HL-60/S4 treated with retinoic acid at 250 ng/mL for 4 days and 3 days (cell line): ENCODE data around the gene UBE2H.
"Not testable (repeated sequence)": the region's sequence is repeated elsewhere in the genome, so short reads cannot be mapped to it uniquely, and the experiment has no call there.

Experiments used
- in situ Hi-C: fragments of 300-500 bp; cut with MboI; formaldehyde crosslinking; loops from 2 replicates; pipeline ENCODE4 v1.7.0; 2022; ENCODE audit warnings: low sequenced_read_pairs

Gene UBE2H

GRCh38 chr7:129952653-129953560, at the start of gene UBE2H:
UBE2H (minus strand) TSS chr7:129952960; CDS start chr7:129952555, 405 bp downstream.
- in situ Hi-C loops = no loop called here

DNA sequence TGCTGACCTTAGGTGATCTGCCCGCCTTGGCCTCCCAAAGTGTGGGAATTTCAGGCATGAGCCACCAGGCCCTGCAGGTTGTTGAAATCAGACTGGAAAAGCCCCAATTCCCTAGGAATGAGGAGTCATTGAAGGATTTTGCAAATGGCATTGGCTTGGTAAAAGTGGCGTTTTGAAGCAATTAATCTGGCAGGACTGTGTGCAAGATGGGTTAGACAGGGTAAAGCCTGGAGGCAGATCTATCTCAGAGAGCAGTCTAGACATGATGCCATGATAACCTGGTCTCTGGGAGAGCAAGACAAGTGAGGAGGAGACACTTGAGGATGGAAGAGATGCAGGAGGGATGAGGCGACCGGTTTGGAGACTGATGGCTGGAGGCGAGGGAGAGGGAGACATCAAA, 45.7 kb upstream of the UBE2H start:
- in situ Hi-C loops = no loop called here

GRCh38 chr7:129997285-129997684, 44.5 kb upstream of the UBE2H start:
- in situ Hi-C loops = no loop called here

GRCh38 chr7:129993275-129993674, 40.5 kb upstream of the UBE2H start:
- in situ Hi-C loops = no loop called here

GRCh38 chr7:129990403-129991192, 37.8 kb upstream of the UBE2H start:
- in situ Hi-C loops = no loop called here

- in situ Hi-C loops = no loop called here
These were observed 36.7 kb upstream of the UBE2H start for GRCh38 chr7:129989466-129989865.

- in situ Hi-C loops = no loop called here
These were observed 33.8 kb upstream of the UBE2H start for GRCh38 chr7:129986600-129986999.

- in situ Hi-C loops = no loop called here
These were observed 27.9 kb upstream of the UBE2H start for GRCh38 chr7:129980667-129981066.

DNA sequence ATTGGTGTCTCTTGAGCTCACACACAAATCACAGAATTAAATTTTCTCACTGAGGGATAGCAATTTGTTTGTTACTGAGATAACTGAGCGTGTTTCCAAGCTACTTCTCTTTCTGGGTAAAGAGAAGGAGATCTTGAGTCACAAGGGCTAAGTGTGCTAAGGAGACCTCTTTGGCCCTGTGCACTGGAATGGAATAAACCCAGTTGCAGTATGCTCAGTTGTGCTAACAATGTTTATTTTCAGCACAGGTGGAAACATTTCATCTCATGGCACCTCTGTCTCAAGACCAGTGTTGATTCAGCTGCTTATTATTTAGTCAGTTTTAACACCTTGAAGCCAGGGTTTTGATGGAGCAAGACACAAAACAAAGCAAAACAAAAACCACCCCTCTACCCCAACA, 22.5 kb upstream of the UBE2H start:
- in situ Hi-C loops = no loop called here

- in situ Hi-C loops = no loop called here
These were observed 18.1 kb upstream of the UBE2H start for GRCh38 chr7:129970816-129971215.

DNA sequence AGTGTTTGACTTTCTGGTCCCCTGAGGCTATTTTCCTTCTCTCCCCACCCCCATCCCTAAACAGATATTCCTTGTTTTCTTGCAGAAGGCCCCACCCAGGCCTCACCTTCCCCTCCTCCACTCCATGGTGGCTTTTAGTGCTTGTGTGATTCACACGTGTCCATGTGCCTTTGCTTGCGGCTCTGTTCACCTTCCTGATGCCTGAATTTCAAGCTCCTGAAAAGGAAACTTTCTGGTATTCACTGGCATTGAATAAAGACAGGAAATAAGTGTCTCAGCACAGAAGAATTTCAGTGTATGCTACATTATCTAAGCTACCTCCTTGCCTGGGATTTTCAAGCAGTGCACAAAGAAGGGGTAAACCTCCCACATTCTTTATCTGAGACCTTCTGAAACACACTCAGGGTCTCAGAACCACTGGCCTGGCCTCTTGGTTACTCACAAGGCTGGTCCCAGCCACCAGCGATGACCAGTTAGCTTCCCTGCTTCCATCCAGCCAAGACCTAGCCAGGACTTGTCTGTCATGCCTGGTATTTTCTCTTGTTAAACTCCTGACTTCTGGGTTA, 17.2 kb upstream of the UBE2H start:
- in situ Hi-C loops = no loop called here

DNA sequence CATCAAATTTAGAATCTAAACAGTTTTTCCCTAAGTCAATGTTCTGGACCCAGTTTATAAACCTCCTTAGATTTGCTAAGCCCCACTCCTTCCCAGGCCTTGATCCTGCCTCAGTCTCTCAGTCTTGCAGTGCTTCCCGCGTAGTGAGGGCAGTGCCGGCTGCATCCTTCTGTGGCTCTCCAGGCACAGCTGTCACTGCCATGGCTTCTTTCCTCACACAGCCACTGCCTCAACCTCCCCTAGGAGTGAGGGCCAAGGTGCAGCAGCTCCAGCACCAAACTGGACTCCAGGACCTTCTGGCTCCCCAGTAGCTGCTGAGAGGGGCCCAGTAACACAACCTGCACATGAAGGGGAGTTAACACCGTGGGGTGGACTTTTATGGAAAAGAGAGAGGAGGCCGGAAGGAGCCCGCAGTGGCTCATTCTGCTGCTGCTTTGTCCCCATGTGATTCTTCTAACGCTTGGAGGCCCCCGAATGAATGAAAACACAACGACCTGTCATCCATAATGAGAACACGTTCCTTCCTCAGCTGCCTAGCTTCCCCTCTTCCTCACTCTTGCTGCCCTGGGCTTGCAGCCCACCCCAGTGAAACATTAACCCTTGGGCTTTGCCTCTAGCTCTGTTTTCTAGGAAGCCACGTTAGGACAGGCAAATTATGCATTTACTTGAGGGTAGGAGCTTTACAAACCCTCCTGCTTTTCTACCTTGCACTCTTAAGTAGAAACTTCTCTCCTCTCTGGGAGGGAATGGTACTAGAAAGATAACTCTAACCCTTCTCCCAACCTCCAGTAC, 16.0 kb upstream of the UBE2H start:
- in situ Hi-C loops = no loop called here

- in situ Hi-C loops = not testable (repeated sequence)
These were observed 7.4 kb upstream of the UBE2H start for GRCh38 chr7:129960204-129960475.

DNA sequence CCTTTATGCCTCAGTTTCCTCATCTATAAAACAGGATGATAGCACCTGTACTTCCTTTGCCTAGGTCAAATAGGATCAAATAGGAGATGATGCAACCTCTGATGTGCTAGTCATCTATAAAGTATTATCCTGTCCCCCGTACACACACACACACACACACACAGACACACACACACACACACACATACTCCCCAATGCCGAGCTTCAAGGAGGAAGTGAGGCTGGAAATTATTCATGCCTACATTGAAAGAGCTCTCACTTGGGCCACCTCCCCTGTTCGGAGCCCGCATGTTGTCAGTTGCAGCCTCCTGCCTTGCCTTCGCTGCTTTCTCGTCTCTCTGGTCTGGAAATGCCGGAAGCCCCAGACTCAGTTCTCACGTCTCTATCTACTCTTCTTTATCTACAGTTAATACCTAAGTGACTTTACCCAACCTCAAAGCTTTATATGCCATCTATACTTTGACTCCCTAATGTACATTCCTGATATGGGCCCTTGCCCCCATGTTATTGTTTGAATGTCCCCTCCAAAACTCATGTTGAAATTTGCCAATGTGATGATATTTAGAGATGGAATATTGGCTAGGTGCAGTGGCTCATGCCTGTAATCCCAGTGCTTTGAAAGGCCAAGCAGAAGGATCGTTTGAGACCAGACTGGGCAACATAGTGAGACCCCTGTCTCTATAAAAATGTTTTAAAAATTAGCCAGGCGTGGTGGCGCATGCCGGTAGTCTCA, 6.9 kb upstream of the UBE2H start:
- in situ Hi-C loops = no loop called here

GRCh38 chr7:129958643-129959470, 6.1 kb upstream of the UBE2H start:
- in situ Hi-C loops = no loop called here

GRCh38 chr7:129955993-129956543, 3.3 kb upstream of the UBE2H start:
- in situ Hi-C loops = no loop called here

DNA sequence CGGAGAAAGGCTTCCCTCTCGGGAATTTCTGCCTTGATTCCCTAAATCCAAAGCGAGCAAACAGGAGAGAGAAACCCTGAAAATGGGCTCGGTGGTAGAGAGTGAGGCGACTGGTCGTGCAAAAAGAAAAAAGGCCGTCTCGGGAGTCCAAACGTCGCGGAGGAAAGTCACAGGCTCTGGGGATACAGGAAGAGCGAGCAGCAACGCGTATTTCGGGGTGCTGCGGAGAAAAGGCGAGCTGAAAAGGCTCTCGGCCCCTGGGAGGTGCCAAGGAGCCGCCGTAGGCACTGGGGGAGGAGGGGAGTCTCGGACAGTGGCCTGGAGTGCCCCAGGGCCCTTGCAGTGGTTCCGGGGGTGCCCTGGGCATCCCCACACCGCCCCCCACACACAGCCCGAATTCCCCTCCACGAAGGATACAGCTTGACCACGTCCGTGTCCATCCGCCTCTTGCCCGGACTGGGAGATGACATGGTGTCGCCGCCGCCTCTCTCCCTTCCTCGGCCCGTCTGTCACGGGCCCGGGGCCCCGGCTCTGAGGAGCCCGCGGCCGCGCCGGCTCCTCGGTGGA, 591 bp downstream of the UBE2H start:
- in situ Hi-C loops = no loop called here

DNA sequence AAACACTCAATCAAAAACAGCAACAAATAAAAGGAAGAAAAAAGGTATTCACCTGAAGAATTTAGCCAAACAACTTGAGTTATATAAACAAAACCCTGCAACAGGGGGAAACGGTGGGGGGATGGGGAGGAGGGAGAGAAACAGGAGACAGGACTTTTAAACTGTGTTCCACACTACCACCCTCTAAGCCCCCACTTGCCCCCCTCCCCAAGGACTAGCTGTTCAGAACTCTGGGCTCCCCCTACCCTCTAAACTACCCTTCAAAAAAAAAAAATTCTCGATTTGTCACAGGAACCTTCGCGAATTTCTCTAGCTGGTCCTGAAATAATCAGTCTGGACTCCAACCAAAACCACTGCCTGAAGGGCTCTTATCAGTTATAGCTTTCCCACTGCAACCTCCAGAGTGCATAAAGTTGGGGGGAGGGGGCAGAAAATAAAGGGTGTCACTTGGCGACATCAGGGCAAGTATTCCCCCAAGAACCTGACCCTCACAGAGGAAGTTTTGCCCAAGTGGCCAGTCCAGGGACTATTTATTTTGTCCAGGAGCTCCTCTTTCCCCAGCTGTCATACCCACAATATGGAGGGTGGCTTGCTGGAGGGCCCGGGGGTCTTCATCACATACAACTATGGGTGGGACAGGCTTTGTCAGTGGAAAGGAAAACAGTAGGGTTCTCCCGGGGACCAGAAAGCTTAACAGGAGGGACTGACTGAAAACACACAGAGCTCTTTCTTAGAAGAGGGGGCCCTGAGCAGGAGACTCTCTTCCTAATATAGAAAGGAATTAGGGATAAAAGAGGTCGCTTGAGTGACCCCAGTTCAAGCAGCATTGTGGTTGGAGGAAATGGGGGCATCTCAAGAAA, 1.3 kb downstream of the UBE2H start:
- in situ Hi-C loops = no loop called here
